H7 (cell line): Measurements from ENCODE around the gene NCOA3. TPM values are rescaled to one million over a fixed set of nuclear protein-coding genes. Genes with fewer than 3 reads are reported as not detected.

Source experiments
- DNase-seq: peaks from one replicate; pipeline ENCODE4 v3.0.0; 2012
- H3K27me3 ChIP-seq: 2 replicates; pipeline ENCODE4 v1.6.0; 2011; ENCODE audit warnings: mild to moderate bottlenecking, low read length; ENCODE audit not compliant: control insufficient read depth, insufficient read depth
- H3K36me3 ChIP-seq: replicated peaks from 2 replicates; pipeline ENCODE4 v1.5.1; 2011; ENCODE audit warnings: low read length; ENCODE audit not compliant: control insufficient read depth, insufficient read depth
- H3K4me3 ChIP-seq: 2 replicates; pipeline ENCODE4 v1.5.1; 2011; ENCODE audit warnings: low read depth, mild to moderate bottlenecking, control low read depth, low read length, moderate library complexity; ENCODE audit not compliant: insufficient read depth
- total RNA-seq: library from RNA; depleted of rRNA; stranded (reverse); fragments of >200 nt; shearing (Covaris generic); gene quantifications from 2 replicates; pipeline ENCODE4 v1.2.3, GENCODE V29; 2014

Gene NCOA3
- total RNA-seq, 1 experiment from 2014 or later = 10.1 TPM

GRCh38 chr20:47664068-47664437 lies 162.4 kb downstream of the NCOA3 start:
- H3K27me3 ChIP-seq = no peaks in the 10 kb centered on the region
- no peak for DNase-seq

GRCh38 chr20:47664744-47665143 lies 163.1 kb downstream of the NCOA3 start:
- H3K27me3 ChIP-seq = no peaks in the 10 kb centered on the region
- peak; percentile 34 for DNase-seq
- no peaks in the 10 kb centered on the region; the same call in none of the 2 replicates for H3K36me3 ChIP-seq
- no peak overlapping the region for H3K4me3 ChIP-seq

More at GRCh38 chr20:47664068-47664437, 162.4 kb downstream of the NCOA3 start:
- no peaks in the 10 kb centered on the region; the same call in none of the 2 replicates for H3K36me3 ChIP-seq
- no peak overlapping the region for H3K4me3 ChIP-seq

- DNase-seq = peak; percentile 35
- H3K4me3 ChIP-seq = no peak overlapping the region
Observed at GRCh38 chr20:47665221-47665991, 163.7 kb downstream of the NCOA3 start.

GRCh38 chr20:47666304-47666703 lies 164.6 kb downstream of the NCOA3 start:
- no peaks in the 10 kb centered on the region for H3K27me3 ChIP-seq
- no peaks in the 10 kb centered on the region; the same call in none of the 2 replicates for H3K36me3 ChIP-seq
- H3K4me3 ChIP-seq = no peak overlapping the region
- DNase-seq = peak; percentile 47

More at GRCh38 chr20:47665221-47665991, 163.7 kb downstream of the NCOA3 start:
- Histone ChIP-seq H3K36me3 (no peaks in the 10 kb centered on the region; the same call in none of the 2 replicates), H3K27me3 (no peaks in the 10 kb centered on the region)

- Histone ChIP-seq H3K4me3 (no peak overlapping the region), H3K36me3 (no peaks in the 10 kb centered on the region; the same call in none of the 2 replicates), H3K27me3 (no peaks in the 10 kb centered on the region)
- peak; percentile 32 for DNase-seq
Observed at GRCh38 chr20:47667086-47667485, 165.4 kb downstream of the NCOA3 start.

- peak; percentile 34 for DNase-seq
- H3K27me3 ChIP-seq = no peaks in the 10 kb centered on the region
- H3K4me3 ChIP-seq = no peak overlapping the region
- H3K36me3 ChIP-seq = no peaks in the 10 kb centered on the region
Observed at GRCh38 chr20:47667531-47668312, 166.0 kb downstream of the NCOA3 start.

- no peaks in the 10 kb centered on the region for H3K27me3 ChIP-seq
- DNase-seq = peak; percentile 43
- H3K36me3 ChIP-seq = no peaks in the 10 kb centered on the region
Observed at GRCh38 chr20:47668313-47669151, 166.8 kb downstream of the NCOA3 start.

GRCh38 chr20:47669152-47669425 lies 167.4 kb downstream of the NCOA3 start:
- Histone ChIP-seq H3K4me3 (no peak overlapping the region), H3K27me3 (no peaks in the 10 kb centered on the region), H3K36me3 (no peaks in the 10 kb centered on the region; the same call in 1 of the 2 replicates)
- DNase-seq = peak; percentile 35

More at GRCh38 chr20:47668313-47669151, 166.8 kb downstream of the NCOA3 start:
- H3K4me3 ChIP-seq = no peak overlapping the region

- no peaks in the 10 kb centered on the region; the same call in 1 of the 2 replicates for H3K36me3 ChIP-seq
- no peaks in the 10 kb centered on the region for H3K27me3 ChIP-seq
- DNase-seq = no peak
- no peak overlapping the region for H3K4me3 ChIP-seq
Observed at GRCh38 chr20:47669489-47669888, 167.8 kb downstream of the NCOA3 start.

- Histone ChIP-seq H3K4me3 (no peak overlapping the region), H3K36me3 (no peaks in the 10 kb centered on the region; the same call in none of the 2 replicates), H3K27me3 (no peaks in the 10 kb centered on the region)
- peak; percentile 64 for DNase-seq
Observed at GRCh38 chr20:47669927-47670890, 168.5 kb downstream of the NCOA3 start.

- peak; percentile 32 for DNase-seq
- no peaks in the 10 kb centered on the region; the same call in none of the 2 replicates for H3K36me3 ChIP-seq
- no peak overlapping the region for H3K4me3 ChIP-seq
- H3K27me3 ChIP-seq = no peaks in the 10 kb centered on the region
Observed at GRCh38 chr20:47670913-47671312, 169.2 kb downstream of the NCOA3 start.

GRCh38 chr20:47672166-47672565 lies 170.5 kb downstream of the NCOA3 start:
- H3K27me3 ChIP-seq = no peaks in the 10 kb centered on the region
- H3K4me3 ChIP-seq = no peak overlapping the region
- no peaks in the 10 kb centered on the region; the same call in none of the 2 replicates for H3K36me3 ChIP-seq
- peak; percentile 46 for DNase-seq

- Histone ChIP-seq H3K36me3 (no peaks in the 10 kb centered on the region; the same call in none of the 2 replicates), H3K4me3 (no peak overlapping the region), H3K27me3 (no peaks in the 10 kb centered on the region)
- DNase-seq = peak; percentile 70
Observed at GRCh38 chr20:47672886-47673670, 171.4 kb downstream of the NCOA3 start.
